K562 (cell line): Measurements from ENCODE around the gene NR5A2. TPM values are rescaled to one million over a fixed set of nuclear protein-coding genes. Genes with fewer than 3 reads are reported as not detected.

Experiments
- ATAC-seq: fragments of 200-7000 bp; cut with Tn5 transposase; 3 replicates; pipeline ENCODE4 v1.9.1; 2020; ENCODE audit warnings: moderate library complexity
- BruUV-seq: library from RNA; stranded (reverse); fragments of 400-500 nt; replicated peaks from 2 replicates; lab custom pipeline; 2021; lab: Mats Ljungman, UMichigan
- CTCF ChIA-PET: fragments of 300-600 bp; formaldehyde crosslinking; extraction: SDS; loops from one replicate; lab custom pipeline; 2021; ENCODE audit warnings: low intra/inter-chr PET ratio; lab: Yijun Ruan, JAX
- POLR2A ChIA-PET: fragments of 300-600, 350-650 bp; sonication (Branson Sonifier 250); formaldehyde crosslinking; extraction: SDS; loops from one replicate; lab custom pipeline; 2021; ENCODE audit warnings: antibody characterized with exemption, inconsistent platforms; lab: Yijun Ruan, JAX
- DNase-seq, 4 experiments: peaks; one replicate each; pipeline versions ENCODE4 v3.0.0 to v3.0.0-alpha.2; 2011 to 2018; ENCODE audit warnings: low spot score in 3 of 4, mixed read lengths in 3 of 4; ENCODE audit errors: extremely low read depth in 1 of 4
- FAIRE-seq: peaks from 2 replicates; lab custom pipeline; 2011; peaks lifted over from hg19 to GRCh38; lab: Jason Lieb, UNC
- H2AFZ ChIP-seq: 2 replicates; pipeline ENCODE4 v1.6.0; 2011; ENCODE audit warnings: low read depth, low read length, control low read depth, inconsistent platforms
- H3K27ac ChIP-seq: fragments of 200-600 bp; 3 replicates; pipeline ENCODE4 v1.8.0; 2011; ENCODE audit warnings: low read depth, mild to moderate bottlenecking, control low read depth, inconsistent platforms, low read length, moderate library complexity, mixed read lengths; ENCODE audit errors: extremely low read depth
- H3K27me3 ChIP-seq, 2 experiments: fragments of 300-600 bp in 1 of 2; 2 replicates in 1 of 2; 3 replicates in 1 of 2; pipeline versions ENCODE4 v1.6.0 to v1.8.0; 2011; ENCODE audit warnings: inconsistent platforms in 2 of 2, low read length in 2 of 2, mild to moderate bottlenecking in 1 of 2, mixed read lengths in 1 of 2, moderate library complexity in 1 of 2; ENCODE audit not compliant: control insufficient read depth in 2 of 2, insufficient read depth in 2 of 2
- H3K36me3 ChIP-seq: fragments of 300-600 bp; 3 replicates; pipeline ENCODE4 v1.8.0; 2011; ENCODE audit warnings: mild to moderate bottlenecking, low read length, inconsistent platforms; ENCODE audit not compliant: control insufficient read depth, insufficient read depth
- H3K4me1 ChIP-seq, 2 experiments: fragments of 200-600 bp in 1 of 2; replicated peaks in 1 of 2; 2 replicates in 1 of 2; 3 replicates in 1 of 2; pipeline versions ENCODE4 v1.5.1 to v1.8.0; 2011; ENCODE audit warnings: inconsistent platforms in 2 of 2, low read length in 2 of 2, mild to moderate bottlenecking in 1 of 2, mixed read lengths in 1 of 2, moderate library complexity in 1 of 2; ENCODE audit not compliant: control insufficient read depth in 2 of 2, insufficient read depth in 2 of 2
- H3K4me2 ChIP-seq: 2 replicates; pipeline ENCODE4 v1.6.1; 2011; ENCODE audit warnings: low read length, control low read depth, inconsistent platforms, mixed read lengths; ENCODE audit not compliant: insufficient read depth
- H3K4me3 ChIP-seq: fragments of 200-600 bp; sonication (generic), shearing (Covaris generic); 2 replicates; pipeline ENCODE4 v1.5.1; 2016; ENCODE audit warnings: control low read depth, inconsistent platforms
- H3K79me2 ChIP-seq: fragments of 200-600 bp; 3 replicates; pipeline ENCODE4 v1.8.0; 2011; ENCODE audit warnings: low read length, inconsistent platforms; ENCODE audit not compliant: control insufficient read depth, insufficient read depth
- H3K9ac ChIP-seq, 2 experiments: 2 replicates each; pipeline versions ENCODE4 v1.6.0 to v1.6.1; 2011; ENCODE audit warnings: low read depth in 2 of 2, low read length in 2 of 2, control low read depth in 1 of 2, inconsistent platforms in 1 of 2, mild to moderate bottlenecking in 1 of 2, mixed read lengths in 1 of 2; ENCODE audit not compliant: insufficient read depth in 1 of 2
- H3K9me1 ChIP-seq: one replicate; pipeline ENCODE4 v1.6.0; 2011; ENCODE audit warnings: inconsistent platforms, mild to moderate bottlenecking, low read length, moderate library complexity; ENCODE audit not compliant: control insufficient read depth, insufficient read depth
- H3K9me3 ChIP-seq: replicated peaks from 2 replicates; pipeline ENCODE4 v1.5.1; 2011; ENCODE audit warnings: low read depth, low read length, inconsistent platforms; ENCODE audit not compliant: control insufficient read depth, insufficient read depth
- H4K20me1 ChIP-seq: replicated peaks from 2 replicates; pipeline ENCODE4 v1.6.1; 2011; ENCODE audit warnings: low read length, inconsistent platforms, mixed read lengths; ENCODE audit not compliant: control insufficient read depth, insufficient read depth
- MEIS2 ChIP-seq: fragments of 450-650 bp; IDR thresholded peaks from 2 replicates; pipeline ENCODE4 v1.6.1; 2014; ENCODE audit warnings: mild to moderate bottlenecking; ENCODE audit not compliant: partially characterized antibody
- WGBS: fragments of 100-300 bp; shearing (Covaris generic); methylation state at CpG from one replicate; pipeline ENCODE4 v1.1.6; 2016; ENCODE audit warnings: low coverage, mixed read lengths; ENCODE audit not compliant: insufficient coverage; ENCODE audit errors: missing lambda C conversion rate; 5-methylcytosine and 5-hydroxymethylcytosine counted together
- in situ Hi-C: fragments of 300-500 bp; cut with MboI; formaldehyde crosslinking; loops from 4 replicates; pipeline ENCODE4 v1.15.0; 2018; ENCODE audit warnings: inconsistent platforms, mixed read lengths
- intact Hi-C: fragments of 100-400 bp; cut with micrococcal nuclease; formaldehyde crosslinking; loops from 2 replicates; pipeline ENCODE4 v1.14.2; 2022
- polyA plus RNA-seq, 8 experiments: library from polyadenylated mRNA; depleted of rRNA in 4 of 8; stranded (reverse) in 5 of 8; unstranded in 3 of 8; fragments of >200 nt; fragmentation: Nextera tagmentation in 2 of 8; fragmentation: Illumina TruSeq in 1 of 8; extraction: Ambion mirVana in 2 of 8; extraction: Trizol in 1 of 8; gene quantifications; 2 replicates each; pipeline versions ENCODE4 v1.2.1 to v1.2.3, GENCODE V29; 2011 to 2014; ENCODE audit warnings: inconsistent platforms in 1 of 8, missing spikeins in 1 of 8
- total RNA-seq, 7 experiments: library from RNA; depleted of rRNA in 6 of 7; stranded (reverse); fragments of >200 nt in 6 of 7; fragmentation: Illumina TruSeq in 2 of 7; extraction: Trizol in 2 of 7; gene quantifications; 2 replicates each; pipeline versions ENCODE4 v1.2.1 to v1.2.3, GENCODE V29; 2011 to 2021; ENCODE audit warnings: low replicate concordance in 1 of 7
- TF ChIP-seq, protein P1 (sequence below): sonication (generic); formaldehyde crosslinking; IDR thresholded peaks from 2 replicates; pipeline ENCODE4 v1.8.1; 2023; ENCODE audit warnings: mild to moderate bottlenecking, missing genetic modification reagents

Gene NR5A2
- total and polyA plus RNA-seq, 9 of the 15 experiments (the other 6 are each of a cell fraction or from before 2014, with no cell fraction given): 0.13 to 0.40 (median 0.29) TPM

GRCh38 chr1:200128944-200129879 is 101.7 kb downstream of the NR5A2 start:
- in situ Hi-C loops (no loop called here), intact Hi-C loops (no loop called here)
- H3K4me2 ChIP-seq: no peak overlapping the region

More at GRCh38 chr1:200128944-200129879, 101.7 kb downstream of the NR5A2 start:
- Histone ChIP-seq H3K4me3 (no peak overlapping the region), H4K20me1 (no peaks in the 10 kb centered on the region), H3K4me1 (no peaks in the 10 kb centered on the region), H3K27me3 (peaks cover 0 to 5% of the 10 kb centered on the region in 2 experiments; a peak in 3 of 5 replicates), H3K9me1 (no peaks in the 10 kb centered on the region), H2AFZ (no peak overlapping the region), H3K9ac (no peak overlapping the region), H3K36me3 (no peaks in the 10 kb centered on the region), H3K9me3 (no peaks in the 10 kb centered on the region), H3K27ac (no peak overlapping the region), H3K79me2 (no peaks in the 10 kb centered on the region)
- no peak for ATAC-seq
- no peak for DNase-seq
- 1% methylated on average over 5 of the region's 5 CpGs for WGBS
- TF ChIP-seq MEIS2: peak; percentile 18
- TF ChIP-seq, protein P1, sequence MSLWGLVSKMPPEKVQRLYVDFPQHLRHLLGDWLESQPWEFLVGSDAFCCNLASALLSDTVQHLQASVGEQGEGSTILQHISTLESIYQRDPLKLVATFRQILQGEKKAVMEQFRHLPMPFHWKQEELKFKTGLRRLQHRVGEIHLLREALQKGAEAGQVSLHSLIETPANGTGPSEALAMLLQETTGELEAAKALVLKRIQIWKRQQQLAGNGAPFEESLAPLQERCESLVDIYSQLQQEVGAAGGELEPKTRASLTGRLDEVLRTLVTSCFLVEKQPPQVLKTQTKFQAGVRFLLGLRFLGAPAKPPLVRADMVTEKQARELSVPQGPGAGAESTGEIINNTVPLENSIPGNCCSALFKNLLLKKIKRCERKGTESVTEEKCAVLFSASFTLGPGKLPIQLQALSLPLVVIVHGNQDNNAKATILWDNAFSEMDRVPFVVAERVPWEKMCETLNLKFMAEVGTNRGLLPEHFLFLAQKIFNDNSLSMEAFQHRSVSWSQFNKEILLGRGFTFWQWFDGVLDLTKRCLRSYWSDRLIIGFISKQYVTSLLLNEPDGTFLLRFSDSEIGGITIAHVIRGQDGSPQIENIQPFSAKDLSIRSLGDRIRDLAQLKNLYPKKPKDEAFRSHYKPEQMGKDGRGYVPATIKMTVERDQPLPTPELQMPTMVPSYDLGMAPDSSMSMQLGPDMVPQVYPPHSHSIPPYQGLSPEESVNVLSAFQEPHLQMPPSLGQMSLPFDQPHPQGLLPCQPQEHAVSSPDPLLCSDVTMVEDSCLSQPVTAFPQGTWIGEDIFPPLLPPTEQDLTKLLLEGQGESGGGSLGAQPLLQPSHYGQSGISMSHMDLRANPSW (CRISPR knock-in tag): no peak
- CTCF ChIA-PET: interaction anchor here (0.7 kb wide), 1 partner anchor 444 kb away, joined by 3 read pairs; no protein-coding TSS in a partner anchor
- POLR2A ChIA-PET: no interaction called here
- no peak for FAIRE-seq
- no TSS peak for BruUV-seq
